HG02678 (cell line): ENCODE data around the gene PCDHA1.
A peak's percentile ranks its signal among the peaks of the same experiment; 100 is the strongest.

ENCODE experiments used
- ATAC-seq: cut with Tn5 transposase; IDR thresholded peaks from one replicate; pipeline ENCODE4 v1.9.1; 2021; ENCODE audit warnings: mild to moderate bottlenecking, moderate library complexity; ENCODE audit not compliant: unreplicated experiment

The PCDHA1 gene

DNA sequence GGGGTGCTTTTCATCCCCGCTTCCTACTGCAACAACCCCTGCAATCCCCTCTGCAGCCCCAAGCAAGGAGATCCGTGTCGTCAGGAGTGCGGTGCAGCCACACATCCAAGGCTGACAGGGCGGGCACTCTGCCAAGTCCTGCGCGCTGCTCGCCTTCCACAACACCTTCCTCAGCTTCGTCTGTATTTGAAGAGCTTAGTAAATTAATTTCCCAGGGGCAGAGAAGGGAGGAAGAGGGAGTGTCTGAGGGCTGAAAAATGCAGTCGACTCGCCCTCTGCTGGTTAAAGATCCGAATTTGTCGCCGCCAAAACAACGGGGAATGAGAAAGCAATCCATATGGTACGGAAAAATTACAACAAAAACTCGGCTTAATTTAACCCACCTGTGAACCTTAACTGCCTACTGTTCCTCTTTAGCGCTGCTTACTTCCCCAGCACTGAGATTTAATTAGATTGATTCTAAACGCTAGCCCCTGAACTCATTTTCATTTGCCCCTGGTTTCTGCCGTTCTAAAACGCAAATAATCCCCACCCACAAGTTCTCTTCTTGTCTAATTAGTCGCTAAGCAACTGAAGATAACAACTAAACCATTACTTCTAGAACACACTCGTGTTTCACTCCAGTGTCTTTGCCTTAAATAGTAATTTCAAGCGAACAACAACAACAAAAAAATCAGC lies 254.3 kb downstream of the PCDHA1 start:
- ATAC-seq, result no peak

DNA sequence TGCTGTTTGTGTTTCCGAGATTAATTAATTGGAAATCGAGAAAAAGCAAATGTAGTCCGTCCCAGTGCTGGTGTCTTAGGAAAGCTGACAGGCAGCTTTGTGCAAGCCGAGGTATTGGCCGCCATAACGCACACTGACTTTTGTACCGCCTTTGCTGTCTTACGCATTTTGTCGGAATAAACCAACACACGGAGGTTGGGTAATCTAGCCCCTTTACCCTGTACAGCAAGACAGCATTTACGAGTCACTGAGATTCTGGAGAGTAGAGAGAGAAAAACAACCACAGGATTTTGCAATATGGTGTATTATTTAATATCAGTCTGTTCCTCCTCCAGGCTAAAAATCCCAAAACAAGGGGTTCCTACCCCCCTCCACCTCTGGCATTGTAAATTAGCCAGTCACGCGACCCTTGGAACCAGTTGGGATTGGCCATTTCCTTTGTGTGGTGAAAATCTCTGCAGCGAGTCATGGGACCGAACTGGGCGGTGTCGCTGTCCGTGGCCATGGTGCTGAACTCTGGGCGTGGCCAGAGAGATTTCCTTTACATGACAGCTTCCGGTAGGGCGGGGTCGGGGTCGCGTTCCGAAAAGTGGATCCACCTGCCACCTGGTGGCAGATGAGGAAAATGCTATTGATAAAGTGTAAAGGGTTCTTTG lies 255.0 kb downstream of the PCDHA1 start:
- ATAC-seq, result peak; percentile 45

DNA sequence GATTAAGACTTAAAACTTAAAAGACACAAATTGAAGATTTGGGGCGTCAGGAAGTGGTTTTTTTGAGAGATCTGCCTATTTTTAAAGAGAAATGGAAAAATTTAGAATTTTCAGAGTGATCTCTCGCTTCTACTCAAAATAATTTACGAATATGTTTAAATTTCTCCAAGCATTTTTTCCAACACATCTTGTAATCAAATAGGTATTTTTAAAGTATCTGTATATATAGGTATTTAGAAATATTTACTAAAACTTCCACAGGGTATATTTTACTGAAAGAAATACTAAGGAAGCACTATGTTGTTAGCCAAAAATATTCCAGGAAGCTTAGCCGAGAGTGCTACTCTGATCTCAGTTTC lies 255.5 kb downstream of the PCDHA1 start:
- no peak for ATAC-seq

DNA sequence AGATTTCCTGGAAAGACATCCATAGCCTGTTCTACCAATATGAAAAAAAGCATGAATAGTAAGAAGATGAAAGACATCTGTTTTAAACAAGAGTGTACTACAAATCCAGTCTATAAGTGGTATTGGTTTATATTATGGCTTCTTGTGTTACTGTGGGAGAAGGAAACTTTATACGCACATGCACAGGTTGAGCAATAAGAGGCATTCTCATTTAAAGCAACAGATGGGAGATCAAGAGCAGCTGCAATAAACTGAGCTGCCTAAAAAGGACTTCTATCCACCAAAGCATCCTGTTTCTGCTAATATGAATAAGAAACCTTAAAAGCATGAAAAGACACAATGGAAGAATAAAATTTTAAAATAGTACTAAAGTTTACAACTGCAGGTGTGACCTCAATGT lies 256.6 kb downstream of the PCDHA1 start:
- no peak for ATAC-seq

DNA sequence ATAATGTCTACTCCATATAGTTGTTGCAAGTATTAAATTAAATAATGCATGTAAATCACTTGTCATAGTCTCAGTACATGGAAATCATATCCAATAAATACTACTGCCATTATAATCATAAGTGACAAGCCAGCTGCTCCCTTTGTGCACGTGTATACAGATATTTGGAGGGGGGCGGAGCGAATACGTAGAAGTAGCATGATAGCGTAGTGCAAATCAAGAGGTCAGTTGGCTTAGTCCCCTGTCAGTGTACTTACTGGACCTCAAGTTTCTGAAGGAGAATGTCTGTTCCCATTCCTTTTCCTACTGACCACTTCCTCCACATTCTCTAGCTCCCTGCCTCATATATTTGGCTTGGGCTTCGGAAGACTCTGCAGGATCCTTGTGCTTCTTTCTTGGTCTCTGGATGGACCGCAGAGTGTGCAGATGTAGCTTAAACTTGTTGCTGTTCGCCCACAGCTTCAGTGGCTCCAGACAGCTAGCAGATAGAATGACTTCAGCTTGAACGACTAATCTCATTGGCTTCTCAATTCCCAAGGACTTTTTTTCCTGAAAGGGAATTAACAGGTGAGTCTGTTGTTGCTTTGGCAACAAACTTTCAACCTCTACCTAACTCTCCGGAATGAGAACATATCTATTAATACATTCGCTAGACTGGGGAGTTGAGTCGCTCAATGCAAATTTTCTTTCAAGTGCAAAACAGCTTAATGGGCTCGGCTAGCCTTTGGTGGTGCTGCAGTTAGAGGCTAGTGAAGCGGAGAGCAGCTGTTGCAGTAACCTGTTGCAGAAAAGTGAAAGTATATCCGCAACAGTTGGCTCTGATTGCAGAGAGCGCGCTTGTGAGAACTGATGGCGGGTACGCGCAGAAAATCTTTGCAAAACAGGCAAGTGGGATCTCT lies 264.9 kb downstream of the PCDHA1 start, which contains the start of gene PCDHB1:
Gene PCDHB1 (plus strand): TSS at position 753 of the 899 bp plus-strand sequence. CDS start 97 bp downstream, at position 850.
- no peak for ATAC-seq

DNA sequence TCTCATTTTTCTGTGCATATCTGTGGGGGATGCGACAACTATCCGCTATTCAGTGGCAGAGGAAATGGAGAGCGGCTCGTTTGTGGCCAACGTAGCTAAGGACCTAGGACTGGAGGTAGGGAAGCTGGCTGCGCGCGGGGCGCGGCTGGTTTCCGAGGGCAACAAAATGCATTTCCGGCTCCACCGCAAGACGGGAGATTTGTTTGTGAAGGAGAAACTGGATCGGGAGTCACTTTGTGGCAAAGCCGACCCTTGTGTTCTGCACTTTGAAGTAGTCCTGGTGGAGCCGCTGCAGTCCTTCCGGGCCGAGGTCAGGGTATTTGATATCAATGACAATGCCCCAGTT lies 265.6 kb downstream of the PCDHA1 start:
- no peak for ATAC-seq
